ENCODE measurements around the gene PRPF40A.
"Not testable (repeated sequence)": the region's sequence is repeated elsewhere in the genome, so short reads cannot be mapped to it uniquely, and the experiment has no call there.

PRPF40A gene

GRCh38 chr2:152717228-152718075 is at the start of gene PRPF40A:
Gene PRPF40A, minus strand, starts transcription at chr2:152717461. Its CDS starts 22 bp downstream, at chr2:152717439.
- peak; percentile 99 for DNase-seq (ENCODE audit: low spot score)

GRCh38 chr2:152766928-152767327 is 49.7 kb upstream of the PRPF40A start:
- no peak for DNase-seq (ENCODE audit: low spot score)

GRCh38 chr2:152763651-152764050 is 46.4 kb upstream of the PRPF40A start:
- no peak for DNase-seq (ENCODE audit: low spot score)

GRCh38 chr2:152763208-152763607 is 45.9 kb upstream of the PRPF40A start:
- not testable (repeated sequence) for DNase-seq (ENCODE audit: low spot score)

GRCh38 chr2:152762202-152762601 is 44.9 kb upstream of the PRPF40A start:
- DNase-seq (ENCODE audit: low spot score), result no peak

GRCh38 chr2:152761214-152761613 is 44.0 kb upstream of the PRPF40A start:
- DNase-seq (ENCODE audit: low spot score), result no peak

GRCh38 chr2:152759290-152760072 is 42.2 kb upstream of the PRPF40A start:
- DNase-seq (ENCODE audit: low spot score), result no peak

GRCh38 chr2:152755029-152755428 is 37.8 kb upstream of the PRPF40A start:
- no peak for DNase-seq (ENCODE audit: low spot score)

- DNase-seq (ENCODE audit: low spot score), result not testable (repeated sequence)
Measured at GRCh38 chr2:152747751-152748150, 30.5 kb upstream of the PRPF40A start.

- no peak for DNase-seq (ENCODE audit: low spot score)
Measured at GRCh38 chr2:152743002-152743401, 25.7 kb upstream of the PRPF40A start.

GRCh38 chr2:152740743-152741328 is 23.6 kb upstream of the PRPF40A start:
- DNase-seq (ENCODE audit: low spot score), result peak; percentile 61

GRCh38 chr2:152739705-152740104 is 22.4 kb upstream of the PRPF40A start:
- DNase-seq (ENCODE audit: low spot score), result not testable (repeated sequence)

- no peak for DNase-seq (ENCODE audit: low spot score)
Measured at GRCh38 chr2:152738438-152738837, 21.2 kb upstream of the PRPF40A start.

- not testable (repeated sequence) for DNase-seq (ENCODE audit: low spot score)
Measured at GRCh38 chr2:152737509-152737908, 20.2 kb upstream of the PRPF40A start.

GRCh38 chr2:152730591-152731333 is 13.5 kb upstream of the PRPF40A start:
- DNase-seq (ENCODE audit: low spot score), result peak; percentile 51

- peak; percentile 9 for DNase-seq (ENCODE audit: low spot score)
Measured at GRCh38 chr2:152729844-152730243, 12.6 kb upstream of the PRPF40A start.

- DNase-seq (ENCODE audit: low spot score), result no peak
Measured at GRCh38 chr2:152723918-152724317, 6.7 kb upstream of the PRPF40A start.

GRCh38 chr2:152722639-152723038 is 5.4 kb upstream of the PRPF40A start:
- not testable (repeated sequence) for DNase-seq (ENCODE audit: low spot score)

GRCh38 chr2:152720794-152721193 is 3.5 kb upstream of the PRPF40A start:
- DNase-seq (ENCODE audit: low spot score), result no peak

GRCh38 chr2:152718909-152719645 is 1.8 kb upstream of the PRPF40A start:
- DNase-seq (ENCODE audit: low spot score), result peak; percentile 64

Data from activated CD4-positive, alpha-beta T cell treated with anti-CD3 and anti-CD28 coated beads, Interleukin-2, Interleukin-4, amounts not matched to agents 100 ng/mL and 50 ng/mL, durations not matched to agents 16 hours and 8 hours (primary cell).